ENCODE data around the gene ACAP3.

The ACAP3 gene

GRCh38 chr1:1307923-1308755 lies at the start of gene ACAP3, which contains the start of gene PUSL1:
Gene ACAP3, minus strand, starts transcription at chr1:1307930. Its CDS starts 115 bp downstream, at chr1:1307815.
Gene PUSL1, plus strand, starts transcription at chr1:1308597. Its CDS starts 47 bp downstream, at chr1:1308644.
- DNase-seq: peak; percentile 95

- peak; percentile 52 for DNase-seq
Observed at GRCh38 chr1:1356796-1357401, 49.2 kb upstream of the ACAP3 start.

DNA sequence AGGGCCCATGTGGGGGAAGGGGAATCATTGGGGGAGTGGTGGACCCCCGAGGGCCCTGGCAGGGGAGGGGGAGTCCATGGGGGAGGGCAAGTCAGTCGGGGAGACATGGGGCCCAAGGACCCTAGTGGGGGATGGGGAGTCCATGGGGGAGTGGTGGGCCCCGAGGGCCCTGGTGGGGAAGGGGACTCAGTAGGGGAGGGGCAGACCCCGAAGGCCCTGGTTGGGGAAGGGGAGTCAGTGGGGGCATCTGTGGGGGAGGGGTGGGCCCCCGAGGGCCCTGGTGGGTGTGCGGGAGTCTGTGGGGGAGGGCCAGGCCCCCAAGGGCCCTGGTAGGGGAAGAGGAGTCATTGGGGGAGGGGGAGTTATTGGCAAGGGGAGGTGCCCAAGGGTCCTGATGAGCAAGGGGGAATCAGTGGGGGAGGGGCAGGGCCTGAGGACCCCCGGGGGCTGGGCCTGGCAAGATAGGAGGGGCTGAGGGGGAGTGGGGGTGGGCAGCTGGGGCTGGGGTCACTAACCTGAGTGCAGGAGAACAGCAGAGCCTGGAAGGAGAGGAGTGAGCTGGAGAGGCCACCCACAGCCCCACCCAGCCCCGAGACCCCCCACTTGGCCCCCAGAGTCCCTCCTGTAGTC lies 48.6 kb upstream of the ACAP3 start:
- DNase-seq: no peak

- DNase-seq: peak; percentile 69
Observed at GRCh38 chr1:1355416-1355815, 47.7 kb upstream of the ACAP3 start.

DNA sequence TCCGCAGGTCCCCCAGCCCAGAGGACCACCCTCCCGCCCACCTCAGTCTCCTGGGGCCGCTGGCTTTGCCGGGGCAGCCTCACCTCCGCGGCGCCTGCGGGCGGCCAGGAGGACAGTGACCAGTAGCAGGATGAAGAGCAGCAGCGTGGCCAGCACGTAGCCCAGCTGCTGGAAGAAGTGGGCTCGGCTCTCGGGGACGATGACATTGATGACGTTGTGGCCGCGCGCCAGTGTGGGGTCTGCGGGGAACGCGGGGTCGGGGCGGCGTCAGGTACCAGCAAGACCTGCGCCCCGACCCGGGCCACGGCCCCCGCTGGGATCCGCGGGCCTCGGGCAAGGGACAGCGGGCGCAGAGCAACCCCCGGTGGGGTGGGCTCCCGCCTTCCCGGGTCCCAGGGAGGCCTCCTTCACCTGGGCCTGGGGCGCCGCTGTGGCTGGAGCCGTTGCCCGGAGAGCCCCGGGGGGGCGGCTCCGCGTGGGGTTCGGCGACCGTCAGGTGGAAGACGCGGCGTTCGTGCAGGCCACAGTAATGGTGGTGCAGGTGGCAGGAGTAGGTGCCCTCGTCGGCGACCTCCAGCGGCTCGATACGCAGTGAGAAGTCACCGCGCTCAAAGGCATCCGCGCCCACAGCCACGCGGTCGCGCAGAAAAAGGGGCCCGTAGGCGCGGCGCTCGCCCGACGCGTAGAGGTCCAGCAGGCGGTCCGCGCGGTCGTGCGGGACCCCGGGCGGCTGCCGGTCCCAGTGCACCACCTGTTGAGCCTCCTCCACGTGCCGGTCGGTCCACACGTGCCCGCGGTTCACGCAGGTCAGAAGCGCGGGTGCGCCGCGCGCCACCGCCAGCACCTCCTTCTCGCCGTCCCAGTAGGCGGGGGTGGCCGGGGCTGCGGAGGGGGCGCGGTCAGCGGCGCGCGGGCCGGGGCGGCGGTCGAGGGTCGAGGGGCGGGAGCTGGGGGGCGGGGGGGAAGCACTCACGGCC lies 46.8 kb upstream of the ACAP3 start:
- DNase-seq: no peak

DNA sequence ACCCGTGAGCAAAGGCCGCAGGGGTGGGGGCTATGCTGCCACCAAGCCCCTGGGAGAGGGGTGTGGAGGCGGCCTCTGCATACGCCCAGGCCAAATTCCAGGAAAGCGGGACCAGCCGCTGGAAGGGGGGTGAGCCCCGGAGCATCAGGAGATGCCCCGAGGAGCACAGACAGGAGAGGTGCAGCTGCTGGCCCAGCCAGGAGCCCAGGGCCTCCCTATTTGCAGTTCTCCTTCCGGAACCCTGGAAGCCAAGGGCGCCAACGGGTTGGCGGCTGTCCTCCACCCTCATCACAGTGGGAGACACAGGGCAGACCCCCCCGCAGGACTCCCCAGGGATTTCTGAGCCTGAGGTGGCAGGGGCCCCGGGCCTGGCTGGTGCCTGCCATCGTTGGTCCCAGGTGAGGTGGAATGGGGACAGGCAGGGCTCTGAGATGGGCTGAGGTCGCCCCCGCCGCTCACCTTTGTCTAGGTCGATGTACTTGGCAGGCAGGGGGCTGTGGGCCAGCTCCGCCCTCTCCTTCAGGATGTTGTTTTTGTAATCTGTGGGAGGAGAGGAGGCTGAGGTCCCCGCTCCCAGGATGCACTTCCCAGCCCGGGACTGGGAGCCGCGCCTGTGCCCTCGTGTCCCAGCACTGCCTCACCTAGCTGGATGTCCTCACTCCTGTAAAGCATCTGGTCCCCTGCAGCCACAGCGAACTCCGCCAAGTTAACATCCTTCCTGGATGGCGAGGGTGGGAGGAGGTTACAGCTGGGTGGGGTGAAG lies 45.8 kb upstream of the ACAP3 start:
- no peak for DNase-seq

DNA sequence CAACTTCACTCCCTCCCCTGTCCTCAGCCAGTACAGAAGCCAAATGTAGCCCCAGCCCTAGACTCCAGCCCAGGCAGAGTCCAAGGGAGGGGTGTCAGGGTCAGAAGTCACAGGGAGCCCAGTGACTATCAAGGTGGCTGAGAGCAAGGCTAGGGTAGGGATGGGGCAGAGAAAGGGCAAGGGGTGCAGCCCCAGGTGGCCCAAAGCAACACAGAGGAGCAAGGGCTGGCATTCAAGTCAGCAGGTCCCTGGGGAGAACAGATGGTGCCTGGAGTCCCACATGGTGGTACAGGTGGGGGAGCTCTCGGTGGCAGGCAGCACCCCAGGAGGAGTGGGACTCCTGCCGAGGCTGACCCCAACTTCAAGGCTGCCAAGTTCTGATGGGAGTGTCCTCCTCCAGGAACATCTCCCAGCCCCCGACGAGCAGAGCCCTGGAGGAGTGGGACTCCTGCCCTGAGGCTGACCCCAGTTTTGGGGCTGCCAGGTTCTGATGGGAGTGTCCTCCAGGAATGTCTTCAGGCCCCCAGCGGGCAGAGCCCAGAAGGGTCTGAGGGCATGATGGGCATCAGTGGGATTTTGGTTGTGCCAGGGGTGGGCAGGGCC lies 45.2 kb upstream of the ACAP3 start:
- DNase-seq: no peak

GRCh38 chr1:1351511-1352427 lies 44.0 kb upstream of the ACAP3 start:
- DNase-seq: peak; percentile 50

DNA sequence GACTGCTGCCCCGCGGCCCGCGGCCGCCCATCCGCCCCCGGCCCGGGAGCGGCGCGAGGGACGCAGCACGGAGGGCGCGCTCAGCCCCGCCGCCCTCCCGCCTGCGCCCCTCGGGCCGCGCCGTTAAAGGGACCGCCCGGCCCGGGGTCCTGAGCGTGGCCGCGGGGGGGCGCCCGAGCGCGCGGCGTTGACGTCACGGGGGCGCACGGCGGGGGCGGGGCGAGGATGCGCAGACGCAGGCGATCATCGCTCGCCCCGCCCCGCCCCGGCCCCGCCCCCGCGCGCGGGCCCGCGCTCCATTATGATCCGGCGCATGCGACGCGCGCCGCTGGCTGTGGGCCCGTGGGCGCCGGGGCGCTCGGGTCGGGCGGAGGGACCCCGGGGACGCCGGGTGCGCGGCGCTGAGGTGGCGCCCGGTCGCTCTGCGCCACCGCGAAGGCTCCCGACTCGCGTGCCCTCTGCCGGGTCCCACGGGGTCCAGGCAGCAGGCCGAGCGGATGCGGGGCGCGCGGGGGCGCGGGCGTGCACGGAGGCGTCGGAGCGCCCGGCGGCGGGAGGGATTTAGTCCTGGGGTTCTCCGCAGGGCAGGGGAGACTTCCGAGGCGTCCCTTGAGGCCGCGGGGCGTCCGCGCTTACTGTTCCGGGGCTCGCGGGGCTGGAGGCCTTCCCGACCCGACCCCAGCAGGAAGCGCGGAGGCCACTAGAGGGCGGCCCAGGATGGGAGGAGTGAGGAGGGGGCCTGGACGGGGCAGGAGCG lies 41.7 kb upstream of the ACAP3 start, which contains the start of gene DVL1:
Gene DVL1 (minus strand): TSS at position 163 of the 757 bp plus-strand sequence. CDS start 353 bp downstream, outside the sequence.
- peak; percentile 93 for DNase-seq

- peak; percentile 60 for DNase-seq
Observed at GRCh38 chr1:1348420-1349255, 40.9 kb upstream of the ACAP3 start.

DNA sequence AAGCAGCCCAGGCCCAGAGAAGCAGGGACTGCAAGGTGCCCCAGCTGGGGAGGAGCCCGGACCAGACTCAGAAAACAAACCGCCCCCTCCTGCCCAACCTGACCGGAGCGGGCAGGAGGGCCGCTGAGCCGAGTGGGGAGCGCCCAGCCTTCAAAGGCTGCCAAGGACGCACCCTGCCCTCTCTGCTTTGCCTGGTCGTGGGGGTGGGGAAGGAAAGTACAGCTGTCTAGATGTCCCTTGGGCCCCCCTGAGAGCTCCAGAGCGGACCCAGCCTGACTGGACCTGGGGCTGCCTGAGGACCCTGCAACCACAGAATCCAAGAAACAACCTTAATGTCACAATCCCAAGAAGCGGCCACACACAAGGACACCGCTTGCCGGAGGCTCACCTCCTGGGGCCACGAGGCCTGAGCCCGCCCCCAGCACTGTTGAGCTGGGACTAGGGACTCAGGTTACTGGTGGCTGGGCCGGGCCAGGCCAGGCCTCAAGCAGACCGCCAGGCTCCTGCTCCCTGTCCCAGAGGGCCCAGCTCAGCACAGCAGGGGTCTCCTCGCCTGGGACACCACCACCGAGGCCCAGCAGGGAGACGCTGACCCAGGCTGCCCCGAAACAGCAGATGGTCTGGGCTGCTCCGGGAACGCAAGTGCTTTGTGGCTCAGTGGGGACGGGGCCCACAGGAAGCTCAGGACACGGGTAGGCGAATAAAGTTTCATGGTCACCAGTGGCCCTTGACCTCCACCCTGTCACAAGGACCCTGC lies 40.1 kb upstream of the ACAP3 start:
- DNase-seq: peak; percentile 28

DNA sequence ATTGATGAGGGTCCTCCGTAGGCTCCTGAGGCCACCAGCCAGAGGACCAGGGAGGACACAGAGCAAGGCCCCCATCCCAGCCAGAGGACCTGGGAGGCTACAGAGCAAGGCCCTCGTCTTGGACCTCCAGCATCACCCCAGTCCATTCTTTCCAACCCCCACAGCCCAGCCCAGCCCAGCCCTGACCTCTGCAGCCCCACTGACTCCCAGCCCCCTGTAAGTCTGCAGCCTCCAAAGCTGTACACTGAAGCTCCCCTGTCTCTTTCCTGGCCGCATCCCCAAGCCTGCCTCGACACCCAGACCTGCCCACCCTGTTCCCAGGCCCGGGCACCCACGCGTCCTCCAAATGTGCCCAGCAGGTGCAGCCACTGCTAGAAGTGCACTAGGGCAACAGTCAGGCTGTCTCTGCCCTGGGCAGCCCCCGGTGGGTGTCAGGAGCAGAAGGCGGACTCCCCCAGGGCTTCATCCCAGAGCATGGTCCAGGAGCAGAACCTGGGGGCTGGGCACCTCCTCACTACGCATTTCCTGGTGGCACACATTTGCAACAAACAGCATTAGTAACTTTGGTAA lies 39.4 kb upstream of the ACAP3 start:
- no peak for DNase-seq

DNA sequence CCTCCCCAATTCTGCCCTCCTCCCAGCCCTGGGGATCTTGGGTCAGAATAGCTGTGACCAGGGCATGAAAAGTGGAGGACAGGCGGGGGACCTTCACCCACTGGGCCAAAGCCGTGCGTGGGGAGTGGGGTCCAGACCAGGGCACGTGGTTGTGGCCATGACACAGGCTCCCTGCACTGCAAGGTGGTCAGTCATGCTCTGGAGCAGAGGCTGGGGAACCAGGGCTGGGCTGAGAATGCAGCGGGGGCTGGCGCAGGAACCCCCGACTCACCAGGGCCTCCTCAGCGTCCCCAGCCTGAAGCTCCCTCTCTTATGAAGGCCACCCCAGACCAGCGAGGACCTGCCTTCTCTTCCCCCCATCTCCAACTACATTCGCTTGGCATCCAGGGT lies 38.8 kb upstream of the ACAP3 start:
- no peak for DNase-seq

DNA sequence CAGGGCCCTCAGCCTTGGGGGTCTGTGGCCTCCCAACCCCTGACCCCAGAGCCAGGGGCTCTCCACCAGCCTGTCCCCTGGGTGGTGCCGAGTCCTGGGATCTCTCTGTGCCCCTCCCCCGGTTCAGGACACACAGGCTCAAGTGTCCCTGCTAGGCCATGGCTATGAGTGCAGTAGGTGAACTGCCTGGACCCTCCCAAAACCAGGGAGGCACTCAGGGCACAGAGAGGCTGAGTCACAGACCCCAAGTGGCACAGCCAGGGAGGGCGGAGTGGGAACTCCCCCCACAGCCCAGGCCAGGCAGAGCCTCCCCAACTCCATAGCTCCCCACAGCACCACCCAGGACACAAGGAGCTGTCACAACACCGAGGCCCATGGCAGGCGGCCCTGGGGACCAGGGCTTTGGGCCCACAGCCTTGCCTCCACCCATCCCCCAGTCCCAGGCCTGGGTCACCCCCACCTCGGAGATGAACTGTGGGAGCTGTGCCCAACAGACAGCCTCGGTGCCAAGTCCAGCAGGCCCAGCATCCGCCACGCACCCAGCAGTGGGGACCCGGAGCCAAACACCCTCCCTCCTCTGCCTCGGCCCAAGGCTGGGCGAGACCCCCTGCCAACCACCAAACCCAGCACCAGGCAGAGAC lies 38.2 kb upstream of the ACAP3 start:
- no peak for DNase-seq

DNA sequence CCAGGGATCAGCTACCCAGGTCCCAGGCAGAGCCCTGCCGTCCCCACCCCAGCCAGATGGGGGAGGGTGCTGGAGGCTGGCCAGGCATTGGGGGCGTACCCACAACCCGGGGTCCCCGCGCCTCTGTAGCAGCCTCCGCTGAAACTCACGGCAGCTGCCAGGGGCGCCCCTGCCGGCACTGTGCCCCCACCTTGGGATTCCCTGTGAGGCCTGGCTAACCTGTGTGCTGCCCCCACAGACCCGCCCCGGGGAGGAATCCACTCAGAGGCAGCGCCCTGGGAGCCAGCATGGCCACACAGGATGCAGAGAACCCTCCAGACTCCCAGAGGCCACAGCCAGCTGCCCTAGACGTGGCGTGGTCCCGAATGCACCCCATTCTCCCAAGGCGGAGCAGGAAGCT lies 37.7 kb upstream of the ACAP3 start:
- DNase-seq: no peak

DNA sequence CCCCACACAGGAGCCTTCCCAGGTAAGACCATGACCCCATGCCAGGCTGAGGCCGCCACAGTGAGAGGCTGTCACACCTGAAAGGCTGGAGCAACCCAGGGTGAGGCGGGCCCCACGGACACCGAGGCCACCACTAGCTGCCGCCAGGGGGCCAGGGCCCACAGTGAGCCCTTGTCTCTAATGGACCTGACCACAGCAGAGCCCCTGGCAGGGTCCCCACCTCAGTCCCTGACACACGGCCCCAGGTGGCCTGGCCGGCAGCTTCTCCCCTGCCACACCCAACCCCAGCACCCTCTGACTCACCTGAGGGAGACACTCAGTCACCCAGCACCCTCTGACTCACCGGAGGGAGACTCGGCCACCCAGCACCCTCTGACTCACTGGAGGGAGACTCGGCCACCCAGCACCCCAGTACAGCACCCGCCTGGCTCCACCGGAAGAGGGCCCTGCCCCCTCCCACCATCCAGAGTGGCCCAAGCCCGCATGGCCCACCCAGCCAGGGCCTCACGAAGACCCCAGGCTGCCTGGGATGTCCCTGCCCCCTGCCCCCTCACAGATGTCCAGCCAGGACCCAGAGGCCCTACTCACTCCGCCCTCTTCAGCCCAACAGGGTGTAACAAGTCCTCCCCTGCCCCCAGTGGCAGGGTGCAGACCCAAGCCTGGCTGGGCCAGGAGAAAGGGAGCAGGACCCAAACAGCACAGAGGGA lies 37.1 kb upstream of the ACAP3 start:
- no peak for DNase-seq

Data from eye (tissue), 1 donor.